GM19099 (cell line): Measurements from ENCODE around the gene TMBIM6.

Experiments used
- POLR2A ChIP-seq: IDR thresholded peaks from 3 replicates; pipeline ENCODE4 v1.6.1; 2011; ENCODE audit warnings: low read depth; ENCODE audit not compliant: insufficient read length; ENCODE audit errors: extremely low read depth

Gene TMBIM6

GRCh38 chr12:49789992-49790391 is 48.6 kb downstream of the TMBIM6 start:
- no peak for TF ChIP-seq POLR2A

DNA sequence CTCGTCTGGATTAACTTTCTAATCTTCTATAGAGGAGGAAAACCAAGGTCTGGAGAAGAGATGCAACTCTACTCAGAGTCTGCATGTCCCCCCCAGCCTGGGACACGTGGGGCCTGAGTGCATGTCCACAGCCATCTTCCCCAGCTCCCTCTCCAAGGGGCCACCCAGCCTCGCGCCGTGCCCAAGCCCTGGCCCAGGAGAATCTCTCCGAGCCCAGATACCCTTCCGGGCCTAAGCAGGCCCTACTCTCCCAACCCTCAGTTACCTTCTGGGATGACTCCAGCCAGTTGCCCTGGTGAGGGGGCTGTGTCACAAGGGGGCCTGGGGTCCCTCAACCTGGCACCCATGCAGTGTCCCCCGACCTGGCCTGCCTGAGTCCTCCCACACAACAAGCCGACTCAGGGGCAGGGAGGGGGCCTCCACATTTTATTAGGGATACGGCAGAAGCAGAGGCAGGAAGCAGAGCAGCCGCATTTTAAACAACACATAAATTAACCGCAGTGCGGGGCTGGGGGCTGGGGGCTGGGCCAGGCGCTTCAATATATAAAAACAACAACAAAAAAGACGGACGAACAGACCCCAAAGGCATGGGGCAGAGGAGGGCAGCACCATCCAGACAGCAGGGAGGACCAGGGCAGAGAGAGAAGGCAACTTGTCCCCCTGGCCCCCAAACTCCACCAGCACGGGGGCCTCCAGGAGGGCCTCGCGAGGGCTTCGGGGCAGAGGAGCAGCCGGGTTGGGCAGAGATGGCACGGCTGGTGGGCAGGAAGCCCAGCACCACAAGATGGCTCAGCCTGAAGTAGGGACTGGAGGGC is 49.6 kb downstream of the TMBIM6 start:
- no peak for TF ChIP-seq POLR2A

GRCh38 chr12:49791700-49792099 is 50.3 kb downstream of the TMBIM6 start:
- TF ChIP-seq POLR2A = no peak

DNA sequence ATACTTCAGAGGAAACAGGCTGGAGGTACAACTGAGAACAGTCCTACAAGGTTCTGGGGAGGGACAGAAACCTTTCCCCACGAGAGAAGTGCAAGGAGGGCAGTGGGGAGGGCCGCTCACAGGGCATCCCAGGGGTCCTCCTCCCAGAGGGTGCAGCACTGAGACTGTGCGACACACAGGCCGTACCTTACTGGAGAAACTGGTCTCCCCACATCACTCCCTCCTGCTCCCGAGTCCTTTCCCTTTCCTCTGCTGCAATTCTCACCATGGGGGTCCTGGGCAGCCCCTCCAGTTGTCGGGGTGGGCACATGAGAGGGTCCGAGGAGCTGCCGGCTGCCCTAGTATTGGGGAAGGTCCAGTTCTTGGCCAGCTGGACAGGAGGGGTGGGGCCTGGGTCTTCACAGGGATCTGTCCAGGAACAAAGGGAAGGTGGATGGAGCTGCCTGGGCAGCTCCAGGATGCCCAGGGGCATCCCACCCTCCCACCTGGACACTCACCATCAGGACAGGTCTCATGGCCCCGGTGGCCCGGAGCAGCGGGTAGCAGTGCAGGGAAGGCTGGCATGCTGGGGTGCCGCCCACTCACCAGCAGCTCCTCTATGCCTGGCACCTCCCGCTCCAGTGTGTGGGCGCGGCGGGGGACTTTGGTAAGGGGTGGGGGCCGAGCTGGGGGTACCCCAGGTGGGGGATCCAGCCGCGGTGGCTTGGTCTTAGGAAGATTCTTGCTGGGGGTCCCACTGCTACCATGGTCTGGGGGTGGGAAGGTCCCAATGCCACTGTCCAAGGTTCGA is 51.0 kb downstream of the TMBIM6 start:
- TF ChIP-seq POLR2A = no peak

- TF ChIP-seq POLR2A = no peak
Observed at GRCh38 chr12:49792976-49793580, 51.7 kb downstream of the TMBIM6 start.

DNA sequence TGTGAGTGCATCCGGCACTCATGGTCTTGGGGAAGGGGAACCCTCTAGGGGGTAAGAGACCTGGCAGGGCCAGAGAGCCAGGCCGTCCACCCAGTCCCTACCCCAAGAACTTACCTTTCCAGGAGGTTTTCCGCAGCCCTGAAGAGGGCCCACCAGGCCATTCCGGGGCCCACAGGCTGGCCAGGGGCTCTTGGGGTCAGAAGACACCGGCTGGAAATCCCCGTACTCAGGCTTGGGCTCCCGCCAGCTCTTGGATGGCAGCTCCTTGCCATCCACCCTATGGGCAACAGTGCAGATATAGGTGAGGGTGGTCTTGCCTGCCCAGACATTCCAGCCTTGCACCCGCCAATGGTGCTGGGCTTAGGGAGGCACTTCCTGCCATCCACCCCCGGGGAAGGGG is 52.3 kb downstream of the TMBIM6 start:
- TF ChIP-seq POLR2A = no peak

- TF ChIP-seq POLR2A = no peak
Observed at GRCh38 chr12:49794021-49794420, 52.7 kb downstream of the TMBIM6 start.

DNA sequence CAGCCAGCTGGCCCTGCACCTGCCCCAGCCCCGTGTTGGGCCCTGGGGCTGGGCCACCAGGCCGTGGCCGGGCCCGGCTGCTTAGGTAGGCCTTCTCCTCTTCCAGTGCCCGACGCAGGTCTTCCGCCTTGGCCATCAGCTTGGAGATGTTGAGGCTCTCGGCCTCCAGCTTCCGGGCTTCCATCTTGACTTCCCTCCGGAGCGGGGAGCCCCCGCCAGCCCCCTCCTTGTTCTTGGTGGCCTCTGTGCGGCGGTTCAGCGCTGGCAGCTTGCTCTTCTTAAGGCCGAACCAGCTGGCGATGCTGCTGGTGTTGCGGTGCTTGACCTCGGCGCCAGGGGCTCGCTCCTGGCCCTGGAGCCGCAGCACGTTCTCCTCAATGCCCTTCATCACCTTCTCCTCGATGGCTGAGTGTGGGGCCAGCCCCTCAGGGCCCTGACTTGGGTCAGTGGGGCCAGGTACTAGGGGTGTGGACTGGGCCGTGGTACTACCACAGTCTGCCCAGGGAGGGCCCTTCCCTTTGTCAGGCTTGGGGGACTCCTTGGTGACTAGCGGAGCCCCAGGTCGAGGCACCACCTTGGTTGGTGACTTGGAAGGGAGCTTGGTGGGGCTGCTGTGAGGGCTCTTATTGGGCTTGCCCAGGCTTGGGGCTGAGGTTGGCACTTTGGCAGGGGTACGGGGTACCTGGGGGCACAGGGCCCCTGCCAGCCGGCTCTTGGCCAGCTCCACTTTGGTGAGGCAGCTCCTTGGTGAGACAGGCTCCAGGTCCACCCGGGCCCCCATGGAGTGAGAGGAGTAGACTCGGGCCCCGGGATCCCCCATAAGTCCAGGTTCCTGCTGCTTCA is 53.7 kb downstream of the TMBIM6 start:
- no peak for TF ChIP-seq POLR2A

DNA sequence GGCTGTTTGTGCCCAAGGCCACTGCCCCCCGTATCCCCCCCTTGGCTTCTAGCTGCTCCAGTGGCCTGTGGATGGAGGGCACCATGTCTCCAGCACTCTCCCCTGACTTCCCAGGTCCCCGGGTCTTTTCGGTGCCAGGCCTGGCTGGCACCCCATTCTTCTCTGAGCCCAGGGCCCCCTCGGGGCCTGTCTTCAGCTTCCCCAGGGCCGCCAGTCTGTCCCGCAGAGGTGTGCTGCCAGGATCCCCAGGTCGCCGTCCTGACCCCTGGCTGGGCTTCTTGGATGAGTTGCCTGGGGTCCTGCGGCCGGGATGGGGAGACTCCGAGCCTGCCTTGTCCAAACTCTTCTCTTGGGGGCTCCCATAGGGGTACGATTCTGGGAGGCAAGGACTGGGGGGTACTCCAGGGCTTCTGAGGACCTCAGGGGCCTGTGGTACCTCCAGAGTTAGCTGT is 54.3 kb downstream of the TMBIM6 start:
- TF ChIP-seq POLR2A = no peak

DNA sequence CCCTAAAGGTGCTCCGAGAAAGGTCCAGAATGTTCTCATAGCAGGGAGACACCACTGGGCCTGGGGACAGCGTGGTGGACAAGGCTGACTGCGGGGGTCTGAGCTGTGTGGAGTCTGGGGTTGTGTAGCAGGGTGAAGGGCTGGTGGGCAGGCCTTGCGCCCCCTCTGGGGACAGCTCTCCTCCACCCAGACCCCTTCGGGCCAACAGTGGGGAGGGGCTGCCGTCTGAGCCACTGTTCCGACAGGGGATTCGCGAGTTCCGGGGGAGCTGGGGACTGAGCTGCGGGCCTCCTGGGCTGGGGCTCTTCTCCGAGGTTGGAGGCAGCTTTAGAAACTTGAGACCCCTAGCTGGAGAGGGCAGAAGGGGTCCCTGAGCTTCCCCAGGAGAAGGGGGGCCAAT is 54.8 kb downstream of the TMBIM6 start:
- TF ChIP-seq POLR2A = no peak

- no peak for TF ChIP-seq POLR2A
Observed at GRCh38 chr12:49796606-49797448, 55.5 kb downstream of the TMBIM6 start.

- TF ChIP-seq POLR2A = no peak
Observed at GRCh38 chr12:49797449-49797776, 56.1 kb downstream of the TMBIM6 start.

- TF ChIP-seq POLR2A = no peak
Observed at GRCh38 chr12:49798248-49798647, 56.9 kb downstream of the TMBIM6 start.

- TF ChIP-seq POLR2A = no peak
Observed at GRCh38 chr12:49798934-49799333, 57.6 kb downstream of the TMBIM6 start.
